IMR-90 (cell line): ENCODE measurements around the gene CTIF. TPM values are rescaled to one million over a fixed set of nuclear protein-coding genes. Genes with fewer than 3 reads are reported as not detected.

Experiments used
- ATAC-seq: fragments of 200-7000 bp; cut with Tn5 transposase; 2 replicates; pipeline ENCODE4 v1.9.1; 2020; ENCODE audit warnings: low read depth, mild to moderate bottlenecking, moderate library complexity
- BruUV-seq: library from RNA; stranded (reverse); fragments of 400-500 nt; replicated peaks from 2 replicates; lab custom pipeline; 2021; lab: Mats Ljungman, UMichigan
- CTCF ChIA-PET: fragments of 300-600 bp; formaldehyde crosslinking; extraction: SDS; loops from one replicate; lab custom pipeline; 2021; ENCODE audit warnings: antibody characterized with exemption; lab: Yijun Ruan, JAX
- POLR2A ChIA-PET: fragments of 300-600 bp; sonication (Branson Sonifier 250); formaldehyde crosslinking; loops from one replicate; lab custom pipeline; 2022; ENCODE audit warnings: antibody characterized with exemption; ENCODE audit not compliant: unreplicated experiment; lab: Charles Lee
- DNase-seq: peaks from one replicate; pipeline ENCODE4 v3.0.0; 2013
- H2AFZ ChIP-seq: replicated peaks from 2 replicates; pipeline ENCODE3; 2013; ENCODE audit warnings: low read length, mild to moderate bottlenecking; ENCODE audit not compliant: poor library complexity
- H2AK5ac ChIP-seq: 2 replicates; pipeline ENCODE4 v1.6.1; 2013; ENCODE audit warnings: low read depth, low read length, inconsistent platforms
- H2AK9ac ChIP-seq: replicated peaks from 2 replicates; pipeline ENCODE3; 2013; ENCODE audit warnings: mild to moderate bottlenecking, low read depth, low read length, moderate library complexity; ENCODE audit not compliant: poor library complexity
- H2BK120ac ChIP-seq: 2 replicates; pipeline ENCODE4 v1.6.1; 2013; ENCODE audit warnings: low read depth, low read length, inconsistent platforms
- H2BK15ac ChIP-seq: 3 replicates; pipeline ENCODE4 v1.6.1; 2013; ENCODE audit warnings: low read depth, low read length, inconsistent platforms
- H2BK20ac ChIP-seq: 2 replicates; pipeline ENCODE4 v1.6.1; 2013; ENCODE audit warnings: low read depth, mild to moderate bottlenecking, inconsistent platforms, low read length, moderate library complexity
- H2BK5ac ChIP-seq: 2 replicates; pipeline ENCODE4 v1.6.1; 2013; ENCODE audit warnings: mild to moderate bottlenecking, low read depth, low read length, inconsistent platforms; ENCODE audit not compliant: poor library complexity, severe bottlenecking
- H3K14ac ChIP-seq: replicated peaks from 2 replicates; pipeline ENCODE4 v1.6.1; 2013; ENCODE audit warnings: low read depth, low read length, inconsistent platforms
- H3K18ac ChIP-seq: 2 replicates; pipeline ENCODE4 v1.6.1; 2013; ENCODE audit warnings: low read depth, low read length, control low read depth
- H3K23ac ChIP-seq: 2 replicates; pipeline ENCODE4 v1.6.1; 2013; ENCODE audit warnings: low read depth, low read length, inconsistent platforms
- H3K27ac ChIP-seq: 2 replicates; pipeline ENCODE4 v1.5.1; 2013; ENCODE audit warnings: mild to moderate bottlenecking, control low read depth, low read length; ENCODE audit not compliant: insufficient read depth
- H3K27me3 ChIP-seq: 2 replicates; pipeline ENCODE4 v1.6.1; 2013; ENCODE audit warnings: low read length; ENCODE audit not compliant: control insufficient read depth, insufficient read depth
- H3K36me3 ChIP-seq: 2 replicates; pipeline ENCODE4 v1.6.1; 2013; ENCODE audit warnings: low read length, mixed read lengths; ENCODE audit not compliant: control insufficient read depth, insufficient read depth
- H3K4ac ChIP-seq: 2 replicates; pipeline ENCODE4 v1.6.1; 2013; ENCODE audit warnings: low read depth, low read length, inconsistent platforms
- H3K4me1 ChIP-seq: 2 replicates; pipeline ENCODE4 v1.6.1; 2013; ENCODE audit warnings: low read length, mixed read lengths; ENCODE audit not compliant: control insufficient read depth, insufficient read depth
- H3K4me2 ChIP-seq: 2 replicates; pipeline ENCODE4 v1.6.1; 2013; ENCODE audit warnings: low read depth, mild to moderate bottlenecking, control low read depth, low read length, moderate library complexity
- H3K4me3 ChIP-seq: 2 replicates; pipeline ENCODE4 v1.5.1; 2013; ENCODE audit warnings: low read depth, mild to moderate bottlenecking, control low read depth, low read length, moderate library complexity; ENCODE audit not compliant: insufficient read depth
- H3K56ac ChIP-seq: 2 replicates; pipeline ENCODE4 v1.6.1; 2013; ENCODE audit warnings: low read length, inconsistent platforms; ENCODE audit not compliant: insufficient read depth; ENCODE audit errors: extremely low read depth
- H3K79me1 ChIP-seq, 2 experiments: 2 replicates each; pipeline ENCODE4 v1.6.1; 2013; ENCODE audit warnings: low read length in 2 of 2, inconsistent platforms in 1 of 2, low read depth in 1 of 2
- H3K9ac ChIP-seq: 2 replicates; pipeline ENCODE4 v1.6.1; 2013; ENCODE audit warnings: low read depth, low read length, control low read depth
- H3K9me1 ChIP-seq: 2 replicates; pipeline ENCODE4 v1.6.1; 2013; ENCODE audit warnings: low read length, inconsistent platforms; ENCODE audit not compliant: insufficient read depth
- H3K9me3 ChIP-seq: 2 replicates; pipeline ENCODE4 v1.6.1; 2013; ENCODE audit warnings: low read length; ENCODE audit not compliant: control insufficient read depth, insufficient read depth
- H4K20me1 ChIP-seq: 2 replicates; pipeline ENCODE4 v1.6.1; 2013; ENCODE audit warnings: low read length, inconsistent platforms; ENCODE audit not compliant: insufficient read depth
- H4K5ac ChIP-seq: 2 replicates; pipeline ENCODE4 v1.6.1; 2013; ENCODE audit warnings: mild to moderate bottlenecking, low read depth, low read length, control low read depth
- H4K8ac ChIP-seq, 2 experiments: 2 replicates each; pipeline ENCODE4 v1.6.1; 2013; ENCODE audit warnings: low read depth in 2 of 2, low read length in 2 of 2, control low read depth in 1 of 2, inconsistent platforms in 1 of 2
- H4K91ac ChIP-seq: 2 replicates; pipeline ENCODE4 v1.6.1; 2013; ENCODE audit warnings: low read depth, low read length, inconsistent platforms; ENCODE audit not compliant: insufficient read depth
- CEBPB ChIP-seq: IDR thresholded peaks from 2 replicates; pipeline ENCODE4 v1.6.1; 2012; ENCODE audit warnings: low read depth, low read length, improper control_type of control experiment
- RAD21 ChIP-seq: IDR thresholded peaks from 2 replicates; pipeline ENCODE4 v1.6.1; 2012; ENCODE audit warnings: low read length, improper control_type of control experiment
- SMC3 ChIP-seq: fragments of 150-350 bp; IDR thresholded peaks from 2 replicates; pipeline ENCODE4 v1.6.1; 2016; ENCODE audit warnings: low read depth, mild to moderate bottlenecking, antibody characterized with exemption, low read length, moderate library complexity
- WGBS, 2 experiments: methylation state at CpG; one replicate each; pipeline versions ENCODE4 v1.1.5 to v1.1.7; 2013; ENCODE audit warnings: missing lambda C conversion rate in 2 of 2; ENCODE audit not compliant: insufficient read length in 1 of 2; ENCODE audit errors: extremely low coverage in 2 of 2; 5-methylcytosine and 5-hydroxymethylcytosine counted together
- dilution Hi-C: fragments of 300-500 bp; cut with HindIII; formaldehyde crosslinking; loops from one replicate; pipeline ENCODE4 v1.14.3; 2018; ENCODE audit warnings: low sequenced_read_pairs; ENCODE audit not compliant: unreplicated experiment
- in situ Hi-C: fragments of 300-500 bp; cut with MboI; formaldehyde crosslinking; loops from 3 replicates; pipeline ENCODE4 v1.14.3; 2019; ENCODE audit warnings: low sequenced_read_pairs, inconsistent platforms, mixed read lengths
- intact Hi-C: fragments of 100-400 bp; cut with micrococcal nuclease; formaldehyde crosslinking; loops from 2 replicates; pipeline ENCODE4 v1.10.0; 2022
- polyA plus RNA-seq, 3 experiments: library from polyadenylated mRNA; depleted of rRNA; stranded (reverse); fragments of >200 nt; gene quantifications; 2 replicates each; pipeline ENCODE4 v1.2.3, GENCODE V29; 2012; ENCODE audit warnings: low replicate concordance in 1 of 3
- total RNA-seq: library from RNA; depleted of rRNA; stranded (reverse); fragments of >200 nt; gene quantifications from 2 replicates; pipeline ENCODE4 v1.2.3, GENCODE V29; 2012
- TF ChIP-seq, protein P1 (sequence below): conservative IDR thresholded peaks from 2 replicates; pipeline ENCODE4 v1.5.1; 2012; ENCODE audit warnings: mild to moderate bottlenecking, low read depth, low read length, improper control_type of control experiment

CTIF gene
- total and polyA plus RNA-seq, 2 of the 4 experiments (the other 2 are of a cell fraction) = 25.1 to 57.0 TPM

DNA sequence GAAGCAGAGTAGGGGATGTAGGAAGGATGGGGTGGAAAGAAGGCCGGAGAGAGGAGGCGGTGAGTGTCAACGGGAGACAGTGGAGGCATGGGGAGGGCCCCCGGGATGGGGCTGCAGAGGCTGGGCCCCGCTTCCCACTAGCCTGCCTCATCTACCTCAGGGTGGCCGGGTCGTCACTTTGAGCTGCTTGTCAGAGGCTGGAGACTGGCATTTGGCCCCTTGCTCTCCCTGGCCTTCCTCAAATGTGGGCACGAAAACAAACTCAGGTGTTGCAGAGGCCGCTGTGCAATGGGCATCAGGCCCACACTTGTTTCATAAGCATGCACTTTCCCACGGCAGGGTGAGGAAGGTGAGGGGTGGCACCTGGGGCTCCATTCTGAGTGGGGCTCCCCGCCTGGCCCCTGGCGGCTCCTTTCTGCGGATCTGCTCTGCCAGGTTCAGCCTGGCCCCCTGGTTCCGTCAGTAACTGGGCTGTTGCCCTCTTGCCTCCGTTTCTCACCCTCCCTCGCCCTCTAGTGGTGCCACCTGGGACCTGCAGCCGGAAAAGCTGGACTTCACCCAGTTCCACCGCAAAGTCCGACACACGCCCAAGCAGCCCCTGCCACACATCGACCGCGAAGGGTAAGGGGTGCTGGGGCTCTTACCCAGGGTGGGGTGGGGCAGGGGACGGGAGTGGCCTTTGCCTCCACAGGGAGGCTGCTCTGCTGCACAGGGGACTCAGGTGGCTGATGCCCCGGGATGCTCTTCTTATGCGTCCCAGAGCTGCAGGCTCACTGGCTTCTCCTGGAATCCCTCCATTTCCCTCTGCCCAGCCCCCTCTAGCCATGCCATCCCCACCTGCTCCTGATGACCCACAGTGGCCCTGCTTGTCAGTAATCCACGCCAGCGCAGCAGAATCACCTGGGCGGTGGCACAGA lies 125.4 kb downstream of the CTIF start:
- POLR2A ChIA-PET = no interaction called here

More for the DNA sequence above, 125.4 kb downstream of the CTIF start:
- Histone ChIP-seq H2AFZ (peak overlapping the region; percentile 60), H4K5ac (no peak overlapping the region), H3K36me3 (peaks cover 29% of the 10 kb centered on the region), H2AK9ac (peak overlapping the region; percentile 60), H4K20me1 (peaks cover 40% of the 10 kb centered on the region), H4K91ac (0 out of 2 replicates have a peak overlapping the region, but pooled peaks have one; percentile 4), H3K9ac (no peak overlapping the region), H2BK15ac (no peak overlapping the region), H3K4me1 (peaks cover 25% of the 10 kb centered on the region), H3K4me3 (no peak overlapping the region), H2BK20ac (no peak overlapping the region; the same call in 1 of the 2 replicates), H3K14ac (no peak overlapping the region), H3K27me3 (no peaks in the 10 kb centered on the region), H3K4me2 (no peak overlapping the region), H3K18ac (no peak overlapping the region), H3K56ac (no peak overlapping the region), H3K79me1 (peaks cover 42 to 96% of the 10 kb centered on the region in 2 experiments), H3K9me3 (no peaks in the 10 kb centered on the region), H2BK120ac (peak overlapping the region; percentile 27; the same call in 1 of the 2 replicates), H4K8ac (peak overlapping the region in 1 of 2 experiments; percentile 7; a peak in 2 of 4 replicates), H3K4ac (peak overlapping the region; percentile 39; the same call in 1 of the 2 replicates), H2BK5ac (peak overlapping the region; percentile 18), H2AK5ac (peak overlapping the region; percentile 76), H3K23ac (no peak overlapping the region), H3K27ac (no peak overlapping the region), H3K9me1 (peaks cover 23% of the 10 kb centered on the region)
- ATAC-seq (peak; percentile 36), DNase-seq (peak; percentile 36)
- in situ Hi-C loops (loop anchor here (5.0 kb wide), 2 partner anchors 117 to 187 kb away; no protein-coding TSS in a partner anchor), dilution Hi-C loops (no loop called here), intact Hi-C loops (loop anchor here (1.0 to 10.0 kb wide), 4 partner anchors 59 to 432 kb away; no protein-coding TSS in a partner anchor)
- 64% methylated on average over 8 of the region's 29 CpGs; no CpG with 5 or more reads in 1 of the 2 experiments for WGBS, 2 experiments
- TF ChIP-seq SMC3 (peak; percentile 88), RAD21 (peak; percentile 88), CEBPB (no peak)
- TF ChIP-seq, protein P1, sequence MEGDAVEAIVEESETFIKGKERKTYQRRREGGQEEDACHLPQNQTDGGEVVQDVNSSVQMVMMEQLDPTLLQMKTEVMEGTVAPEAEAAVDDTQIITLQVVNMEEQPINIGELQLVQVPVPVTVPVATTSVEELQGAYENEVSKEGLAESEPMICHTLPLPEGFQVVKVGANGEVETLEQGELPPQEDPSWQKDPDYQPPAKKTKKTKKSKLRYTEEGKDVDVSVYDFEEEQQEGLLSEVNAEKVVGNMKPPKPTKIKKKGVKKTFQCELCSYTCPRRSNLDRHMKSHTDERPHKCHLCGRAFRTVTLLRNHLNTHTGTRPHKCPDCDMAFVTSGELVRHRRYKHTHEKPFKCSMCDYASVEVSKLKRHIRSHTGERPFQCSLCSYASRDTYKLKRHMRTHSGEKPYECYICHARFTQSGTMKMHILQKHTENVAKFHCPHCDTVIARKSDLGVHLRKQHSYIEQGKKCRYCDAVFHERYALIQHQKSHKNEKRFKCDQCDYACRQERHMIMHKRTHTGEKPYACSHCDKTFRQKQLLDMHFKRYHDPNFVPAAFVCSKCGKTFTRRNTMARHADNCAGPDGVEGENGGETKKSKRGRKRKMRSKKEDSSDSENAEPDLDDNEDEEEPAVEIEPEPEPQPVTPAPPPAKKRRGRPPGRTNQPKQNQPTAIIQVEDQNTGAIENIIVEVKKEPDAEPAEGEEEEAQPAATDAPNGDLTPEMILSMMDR = peak; percentile 82
- CTCF ChIA-PET = interaction anchor here (0.7 to 2.8 kb wide), 3 partner anchors 39 to 188 kb away, joined by 3 to 17 read pairs (median 3); no protein-coding TSS in a partner anchor
- BruUV-seq = no TSS peak
